Hepatocyte (in vitro differentiated cells): ENCODE measurements around the gene KNOP1. TPM values are rescaled to one million over a fixed set of nuclear protein-coding genes. Genes with fewer than 3 reads are reported as not detected.

Experiments
- DNase-seq: peaks from one replicate; pipeline ENCODE4 v3.0.0-alpha.2; 2016; ENCODE audit warnings: low spot score
- H2AFZ ChIP-seq: fragments of 200-600 bp; sonication (generic); 2 replicates; pipeline ENCODE4 v1.6.0; 2016; ENCODE audit warnings: antibody characterized with exemption, mild to moderate bottlenecking
- H3K27ac ChIP-seq: fragments of 200-600 bp; sonication (generic); 2 replicates; pipeline ENCODE4 v1.5.1; 2016; ENCODE audit warnings: mild to moderate bottlenecking
- H3K27me3 ChIP-seq: fragments of 200-600 bp; sonication (generic); 2 replicates; pipeline ENCODE4 v1.6.1; 2016
- H3K36me3 ChIP-seq: fragments of 200-600 bp; sonication (generic); replicated peaks from 2 replicates; pipeline ENCODE4 v1.5.1; 2016; ENCODE audit warnings: low read depth; ENCODE audit not compliant: insufficient read depth
- H3K4me1 ChIP-seq: fragments of 200-600 bp; sonication (generic); 2 replicates; pipeline ENCODE4 v1.5.1; 2016; ENCODE audit warnings: mild to moderate bottlenecking, moderate library complexity; ENCODE audit not compliant: insufficient read depth
- H3K4me2 ChIP-seq: fragments of 200-600 bp; sonication (generic); 2 replicates; pipeline ENCODE4 v1.6.0; 2016
- H3K4me3 ChIP-seq: fragments of 200-600 bp; sonication (generic); 2 replicates; pipeline ENCODE4 v1.5.1; 2016; ENCODE audit warnings: mild to moderate bottlenecking
- H3K79me2 ChIP-seq: fragments of 200-600 bp; sonication (generic); 2 replicates; pipeline ENCODE4 v1.6.0; 2017; ENCODE audit warnings: mild to moderate bottlenecking
- H3K9me2 ChIP-seq: fragments of 200-600 bp; sonication (generic); replicated peaks from 2 replicates; pipeline ENCODE4 v1.6.0; 2017; ENCODE audit warnings: mild to moderate bottlenecking; ENCODE audit not compliant: insufficient read depth
- H3K9me3 ChIP-seq: fragments of 200-600 bp; sonication (generic); 2 replicates; pipeline ENCODE4 v1.5.1; 2016; ENCODE audit warnings: low read depth, mild to moderate bottlenecking
- H4K20me1 ChIP-seq: fragments of 200-600 bp; sonication (generic); 2 replicates; pipeline ENCODE4 v1.6.0; 2016; ENCODE audit warnings: mild to moderate bottlenecking; ENCODE audit not compliant: insufficient read depth, poor library complexity, severe bottlenecking
- CTCF ChIP-seq: fragments of 200-600 bp; sonication (generic); IDR thresholded peaks from 2 replicates; pipeline ENCODE4 v1.5.1; 2016; ENCODE audit warnings: antibody characterized with exemption, mild to moderate bottlenecking; ENCODE audit not compliant: poor library complexity
- EZH2 ChIP-seq: fragments of 200-600 bp; sonication (generic); IDR thresholded peaks from 2 replicates; pipeline ENCODE4 v1.6.1; 2016; ENCODE audit warnings: antibody characterized with exemption, mild to moderate bottlenecking, borderline replicate concordance
- EZH2phosphoT487 ChIP-seq: fragments of 200-600 bp; sonication (generic); IDR thresholded peaks from one replicate; pipeline ENCODE4 v1.6.1; 2018; ENCODE audit warnings: antibody characterized with exemption, mild to moderate bottlenecking, low read depth, moderate library complexity; ENCODE audit not compliant: unreplicated experiment, severe bottlenecking
- whole genome bisulfite sequencing: methylation state at CpG from one replicate; pipeline ENCODE4 v1.1.6; 2016; ENCODE audit warnings: low lambda C conversion rate; ENCODE audit errors: missing lambda C conversion rate; 5-methylcytosine and 5-hydroxymethylcytosine counted together
- polyA plus RNA-seq: library from polyadenylated mRNA; unstranded; fragments of >200 nt; fragmentation: Nextera tagmentation; extraction: Ambion mirVana; gene quantifications from 2 replicates; pipeline ENCODE4 v1.2.1, GENCODE V29; 2016
- total RNA-seq: library from RNA; depleted of rRNA; stranded (reverse); fragments of >200 nt; gene quantifications from 2 replicates; pipeline ENCODE4 v1.2.3, GENCODE V29; 2014

KNOP1 gene
- total and polyA plus RNA-seq, 2 experiments from 2014 or later = 19.4 to 30.4 TPM

GRCh38 chr16:19662351-19662750 is 55.7 kb downstream of the KNOP1 start:
- Histone ChIP-seq H3K36me3 (peaks cover 3% of the 10 kb centered on the region), H3K4me2 (no peak overlapping the region), H3K4me3 (no peak overlapping the region), H3K4me1 (no peaks in the 10 kb centered on the region), H3K9me2 (no peaks in the 10 kb centered on the region), H3K27me3 (no peaks in the 10 kb centered on the region), H2AFZ (no peak overlapping the region), H3K9me3 (peaks cover 7% of the 10 kb centered on the region), H4K20me1 (no peaks in the 10 kb centered on the region), H3K27ac (no peak overlapping the region), H3K79me2 (no peaks in the 10 kb centered on the region)
- no peak for TF ChIP-seq EZH2phosphoT487
- TF ChIP-seq EZH2 = no peak
- no peak for TF ChIP-seq CTCF
- no peak for DNase-seq
- 80% methylated on average over 7 of the region's 7 CpGs for WGBS

- no peak for DNase-seq
- H3K4me2 ChIP-seq = no peak overlapping the region
- H4K20me1 ChIP-seq = no peaks in the 10 kb centered on the region
- 92% methylated on average over 1 of the region's 1 CpG for WGBS
- no peak overlapping the region for H3K27ac ChIP-seq
- TF ChIP-seq CTCF (no peak), EZH2 (no peak), EZH2phosphoT487 (no peak)
- no peaks in the 10 kb centered on the region for H3K9me2 ChIP-seq
- no peaks in the 10 kb centered on the region for H3K4me1 ChIP-seq
- H2AFZ ChIP-seq = no peak overlapping the region
- H3K27me3 ChIP-seq = no peaks in the 10 kb centered on the region
- no peaks in the 10 kb centered on the region for H3K79me2 ChIP-seq
- H3K4me3 ChIP-seq = no peak overlapping the region
- H3K36me3 ChIP-seq = peaks cover 3% of the 10 kb centered on the region
- H3K9me3 ChIP-seq = peaks cover 7% of the 10 kb centered on the region
These were observed 57.6 kb downstream of the KNOP1 start for GRCh38 chr16:19660432-19660831.

- Histone ChIP-seq H3K9me2 (no peaks in the 10 kb centered on the region), H3K36me3 (no peaks in the 10 kb centered on the region), H4K20me1 (no peaks in the 10 kb centered on the region), H3K4me1 (no peaks in the 10 kb centered on the region), H2AFZ (no peak overlapping the region), H3K4me3 (no peak overlapping the region), H3K4me2 (no peak overlapping the region), H3K79me2 (no peaks in the 10 kb centered on the region), H3K27ac (no peak overlapping the region), H3K9me3 (peaks cover 3% of the 10 kb centered on the region), H3K27me3 (no peaks in the 10 kb centered on the region)
- no peak for TF ChIP-seq EZH2
- no peak for TF ChIP-seq CTCF
- TF ChIP-seq EZH2phosphoT487 = no peak
- DNase-seq = no peak
- 100% methylated on average over 1 of the region's 1 CpG for whole genome bisulfite sequencing
These were observed 58.5 kb downstream of the KNOP1 start for GRCh38 chr16:19659554-19659953.

GRCh38 chr16:19657831-19658230 is 60.2 kb downstream of the KNOP1 start:
- DNase-seq = no peak
- H3K9me3 ChIP-seq = peaks cover 3% of the 10 kb centered on the region
- H3K4me2 ChIP-seq = no peak overlapping the region
- no peaks in the 10 kb centered on the region for H3K27me3 ChIP-seq
- H3K9me2 ChIP-seq = no peaks in the 10 kb centered on the region
- no peaks in the 10 kb centered on the region for H3K36me3 ChIP-seq
- no peaks in the 10 kb centered on the region for H4K20me1 ChIP-seq
- 95% methylated on average over 4 of the region's 4 CpGs for WGBS
- H3K4me1 ChIP-seq = no peaks in the 10 kb centered on the region
- no peak overlapping the region for H3K4me3 ChIP-seq
- H3K79me2 ChIP-seq = no peaks in the 10 kb centered on the region
- no peak overlapping the region for H3K27ac ChIP-seq
- no peak overlapping the region for H2AFZ ChIP-seq
- TF ChIP-seq EZH2phosphoT487 (no peak), EZH2 (no peak), CTCF (no peak)
